Heart left ventricle (tissue), 13 donors: ENCODE data around the gene AACS.

Source experiments
- CTCF ChIP-seq, 12 donors: fragments of 200-600 bp; sonication (generic) in 4 of 12; IDR thresholded peaks; one replicate each; pipeline versions ENCODE4 v1.5.0 to v1.8.0; 2018 to 2022; ENCODE audit warnings: antibody characterized with exemption in 12 of 12, mild to moderate bottlenecking in 5 of 12
- POLR2A ChIP-seq, 2 donors: fragments of 450-650 bp; IDR thresholded peaks; one replicate each; pipeline ENCODE4 v1.6.1; 2017; ENCODE audit warnings: antibody characterized with exemption in 2 of 2, mild to moderate bottlenecking in 2 of 2, moderate library complexity in 2 of 2
- donor health status: ischemic (EF 13 %, LVEDD 7.1; RV severe dilation, severe dysfunction).
- donor health status: DM: no; HTN: yes; CAD: no.
- donor health status: DM: no; HTN: no; CAD: no.
- donor health status: ischemic (EF 25% LVEDD 6.9; RV normal size, moderate dysfunction).
- donor health status: ischemic (EF 25% LVEDD 5.7; RV mildly dilated, moderate dysfunction).
- donor health status: ischemic (EF 35%, LVEDD 5.7; RV mildly dilated, moderate dysfunction).
- donor health status: nonischemic (EF 11% LVEDD 7.7; RV severe dilation, severe dysfunction).
- donor health status: DM: yes; HTN: yes; CAD: no.
- donor health status: PGD.
- donor health status: ischemic (EF 29% LVEDD 5.4; RV normal size, mild dysfunction).
- donor health status: nonischemic (EF 23%, LVEDD 6.1; RV moderate dilation, normal function).

- no peak for TF ChIP-seq CTCF (IDR thresholded peaks at IDR 0.05)
- TF ChIP-seq POLR2A (IDR thresholded peaks at IDR 0.05) = no peak
Measured at GRCh38 chr12:125056306-125056705, 8.9 kb upstream of the AACS start.
